K562 (cell line): ENCODE data around the gene RLN2. TPM values are rescaled to one million over a fixed set of nuclear protein-coding genes. Genes with fewer than 3 reads are reported as not detected.

Experiments
- ATAC-seq: fragments of 200-7000 bp; cut with Tn5 transposase; 3 replicates; pipeline ENCODE4 v1.9.1; 2020; ENCODE audit warnings: moderate library complexity
- BruUV-seq: library from RNA; stranded (reverse); fragments of 400-500 nt; replicated peaks from 2 replicates; lab custom pipeline; 2021; lab: Mats Ljungman, UMichigan
- CTCF ChIA-PET: fragments of 300-600 bp; formaldehyde crosslinking; extraction: SDS; loops from one replicate; lab custom pipeline; 2021; ENCODE audit warnings: low intra/inter-chr PET ratio; lab: Yijun Ruan, JAX
- POLR2A ChIA-PET: fragments of 300-600, 350-650 bp; sonication (Branson Sonifier 250); formaldehyde crosslinking; extraction: SDS; loops from one replicate; lab custom pipeline; 2021; ENCODE audit warnings: antibody characterized with exemption, inconsistent platforms; lab: Yijun Ruan, JAX
- DNase-seq, 4 experiments: peaks; one replicate each; pipeline versions ENCODE4 v3.0.0 to v3.0.0-alpha.2; 2011 to 2018; ENCODE audit warnings: low spot score in 3 of 4, mixed read lengths in 3 of 4; ENCODE audit errors: extremely low read depth in 1 of 4
- FAIRE-seq: peaks from 2 replicates; lab custom pipeline; 2011; peaks lifted over from hg19 to GRCh38; lab: Jason Lieb, UNC
- H2AFZ ChIP-seq: 2 replicates; pipeline ENCODE4 v1.6.0; 2011; ENCODE audit warnings: low read depth, low read length, control low read depth, inconsistent platforms
- H3K27ac ChIP-seq: fragments of 200-600 bp; 3 replicates; pipeline ENCODE4 v1.8.0; 2011; ENCODE audit warnings: low read depth, mild to moderate bottlenecking, control low read depth, inconsistent platforms, low read length, moderate library complexity, mixed read lengths; ENCODE audit errors: extremely low read depth
- H3K27me3 ChIP-seq, 2 experiments: fragments of 300-600 bp in 1 of 2; 2 replicates in 1 of 2; 3 replicates in 1 of 2; pipeline versions ENCODE4 v1.6.0 to v1.8.0; 2011; ENCODE audit warnings: inconsistent platforms in 2 of 2, low read length in 2 of 2, mild to moderate bottlenecking in 1 of 2, mixed read lengths in 1 of 2, moderate library complexity in 1 of 2; ENCODE audit not compliant: control insufficient read depth in 2 of 2, insufficient read depth in 2 of 2
- H3K36me3 ChIP-seq: fragments of 300-600 bp; 3 replicates; pipeline ENCODE4 v1.8.0; 2011; ENCODE audit warnings: mild to moderate bottlenecking, low read length, inconsistent platforms; ENCODE audit not compliant: control insufficient read depth, insufficient read depth
- H3K4me1 ChIP-seq, 2 experiments: fragments of 200-600 bp in 1 of 2; replicated peaks in 1 of 2; 2 replicates in 1 of 2; 3 replicates in 1 of 2; pipeline versions ENCODE4 v1.5.1 to v1.8.0; 2011; ENCODE audit warnings: inconsistent platforms in 2 of 2, low read length in 2 of 2, mild to moderate bottlenecking in 1 of 2, mixed read lengths in 1 of 2, moderate library complexity in 1 of 2; ENCODE audit not compliant: control insufficient read depth in 2 of 2, insufficient read depth in 2 of 2
- H3K4me2 ChIP-seq: 2 replicates; pipeline ENCODE4 v1.6.1; 2011; ENCODE audit warnings: low read length, control low read depth, inconsistent platforms, mixed read lengths; ENCODE audit not compliant: insufficient read depth
- H3K4me3 ChIP-seq: fragments of 200-600 bp; sonication (generic), shearing (Covaris generic); 2 replicates; pipeline ENCODE4 v1.5.1; 2016; ENCODE audit warnings: control low read depth, inconsistent platforms
- H3K79me2 ChIP-seq: fragments of 200-600 bp; 3 replicates; pipeline ENCODE4 v1.8.0; 2011; ENCODE audit warnings: low read length, inconsistent platforms; ENCODE audit not compliant: control insufficient read depth, insufficient read depth
- H3K9ac ChIP-seq, 2 experiments: 2 replicates each; pipeline versions ENCODE4 v1.6.0 to v1.6.1; 2011; ENCODE audit warnings: low read depth in 2 of 2, low read length in 2 of 2, control low read depth in 1 of 2, inconsistent platforms in 1 of 2, mild to moderate bottlenecking in 1 of 2, mixed read lengths in 1 of 2; ENCODE audit not compliant: insufficient read depth in 1 of 2
- H3K9me1 ChIP-seq: one replicate; pipeline ENCODE4 v1.6.0; 2011; ENCODE audit warnings: inconsistent platforms, mild to moderate bottlenecking, low read length, moderate library complexity; ENCODE audit not compliant: control insufficient read depth, insufficient read depth
- H3K9me3 ChIP-seq: replicated peaks from 2 replicates; pipeline ENCODE4 v1.5.1; 2011; ENCODE audit warnings: low read depth, low read length, inconsistent platforms; ENCODE audit not compliant: control insufficient read depth, insufficient read depth
- H4K20me1 ChIP-seq: replicated peaks from 2 replicates; pipeline ENCODE4 v1.6.1; 2011; ENCODE audit warnings: low read length, inconsistent platforms, mixed read lengths; ENCODE audit not compliant: control insufficient read depth, insufficient read depth
- AFF4 ChIP-seq: sonication (generic); formaldehyde crosslinking; IDR thresholded peaks from 2 replicates; pipeline ENCODE4 v1.8.0; 2023; ENCODE audit warnings: mild to moderate bottlenecking, missing genetic modification reagents
- BRD9 ChIP-seq: fragments of 450-650 bp; IDR thresholded peaks from 2 replicates; pipeline ENCODE4 v1.6.1; 2018; ENCODE audit warnings: low read depth; ENCODE audit not compliant: partially characterized antibody
- ELK1 ChIP-seq: sonication (generic); formaldehyde crosslinking; IDR thresholded peaks from 2 replicates; pipeline ENCODE4 v1.8.1; 2022; ENCODE audit warnings: missing genetic modification reagents
- ETS1 ChIP-seq: conservative IDR thresholded peaks from 2 replicates; pipeline ENCODE4 v1.6.1; 2011; ENCODE audit warnings: low read depth, mild to moderate bottlenecking, low read length; ENCODE audit not compliant: control insufficient read depth
- HNRNPH1 ChIP-seq: fragments of 200-400 bp; formaldehyde crosslinking; optimal IDR thresholded peaks from 2 replicates; pipeline ENCODE3; 2017; ENCODE audit warnings: low read depth, mild to moderate bottlenecking, low read length, moderate library complexity
- KDM4B ChIP-seq, 2 experiments: fragments of 450-650 bp in 1 of 2; sonication (generic) in 1 of 2; IDR thresholded peaks; 2 replicates each; pipeline ENCODE4 v1.6.1; 2016 to 2017; ENCODE audit warnings: borderline replicate concordance in 2 of 2, antibody characterized with exemption in 1 of 2, low read depth in 1 of 2, mild to moderate bottlenecking in 1 of 2
- MYBL2 ChIP-seq, 2 experiments: fragments of 450-650 bp in 1 of 2; sonication (generic) in 1 of 2; formaldehyde crosslinking in 1 of 2; IDR thresholded peaks; 2 replicates each; pipeline versions ENCODE4 v1.6.1 to v1.8.1; 2017 to 2022; ENCODE audit warnings: borderline replicate concordance in 1 of 2, inconsistent platforms in 1 of 2, low read depth in 1 of 2, mild to moderate bottlenecking in 1 of 2, missing genetic modification reagents in 1 of 2, moderate library complexity in 1 of 2
- NCOA6 ChIP-seq: fragments of 450-650 bp; IDR thresholded peaks from 2 replicates; pipeline ENCODE4 v1.6.1; 2017; ENCODE audit warnings: mild to moderate bottlenecking
- NELFE ChIP-seq: IDR thresholded peaks from 2 replicates; pipeline ENCODE4 v1.6.1; 2011; ENCODE audit warnings: mild to moderate bottlenecking; ENCODE audit not compliant: insufficient read depth, insufficient read length
- POLR2AphosphoS2 ChIP-seq: IDR thresholded peaks from 2 replicates; pipeline ENCODE4 v1.6.1; 2012; ENCODE audit warnings: low read length, improper control_type of control experiment
- SAP30 ChIP-seq: fragments of 200-600 bp; sonication (generic); IDR thresholded peaks from 2 replicates; pipeline ENCODE4 v1.6.1; 2012; ENCODE audit warnings: borderline replicate concordance, low read depth, mild to moderate bottlenecking, moderate library complexity, low read length, control low read depth, inconsistent platforms; ENCODE audit not compliant: insufficient read depth, poor library complexity, severe bottlenecking
- STAT5A ChIP-seq: IDR thresholded peaks from 2 replicates; pipeline ENCODE4 v1.6.1; 2012; ENCODE audit warnings: low read length, inconsistent platforms, borderline replicate concordance
- TEAD1 ChIP-seq, 2 experiments: fragments of 450-650 bp in 1 of 2; sonication (generic) in 1 of 2; formaldehyde crosslinking; IDR thresholded peaks; 2 replicates each; pipeline versions ENCODE4 v1.4.0 to v1.8.0; 2020 to 2022; ENCODE audit warnings: mild to moderate bottlenecking in 2 of 2, missing genetic modification reagents in 1 of 2
- THRB ChIP-seq: fragments of 450-650 bp; formaldehyde crosslinking; conservative IDR thresholded peaks from 2 replicates; pipeline ENCODE4 v1.4.0; 2022; ENCODE audit warnings: mild to moderate bottlenecking, missing genetic modification characterization
- ZNF239 ChIP-seq: fragments of 250-450 bp; sonication (Bioruptor Pico); IDR thresholded peaks from 2 replicates; pipeline ENCODE4 v1.4.0; 2020; ENCODE audit warnings: mild to moderate bottlenecking
- in situ Hi-C: fragments of 300-500 bp; cut with MboI; formaldehyde crosslinking; loops from 4 replicates; pipeline ENCODE4 v1.15.0; 2018; ENCODE audit warnings: inconsistent platforms, mixed read lengths
- intact Hi-C: fragments of 100-400 bp; cut with micrococcal nuclease; formaldehyde crosslinking; loops from 2 replicates; pipeline ENCODE4 v1.14.2; 2022
- polyA plus RNA-seq, 8 experiments: library from polyadenylated mRNA; depleted of rRNA in 4 of 8; stranded (reverse) in 5 of 8; unstranded in 3 of 8; fragments of >200 nt; fragmentation: Nextera tagmentation in 2 of 8; fragmentation: Illumina TruSeq in 1 of 8; extraction: Ambion mirVana in 2 of 8; extraction: Trizol in 1 of 8; gene quantifications; 2 replicates each; pipeline versions ENCODE4 v1.2.1 to v1.2.3, GENCODE V29; 2011 to 2014; ENCODE audit warnings: inconsistent platforms in 1 of 8, missing spikeins in 1 of 8
- total RNA-seq, 7 experiments: library from RNA; depleted of rRNA in 6 of 7; stranded (reverse); fragments of >200 nt in 6 of 7; fragmentation: Illumina TruSeq in 2 of 7; extraction: Trizol in 2 of 7; gene quantifications; 2 replicates each; pipeline versions ENCODE4 v1.2.1 to v1.2.3, GENCODE V29; 2011 to 2021; ENCODE audit warnings: low replicate concordance in 1 of 7

The RLN2 gene
- total and polyA plus RNA-seq, 9 of the 15 experiments (the other 6 are each of a cell fraction or from before 2014, with no cell fraction given): 0.08 to 0.17 TPM; not detected in 7

- Histone ChIP-seq H3K27me3 (no peaks in the 10 kb centered on the region), H3K4me1 (no peaks in the 10 kb centered on the region), H2AFZ (no peak overlapping the region), H3K9me3 (no peaks in the 10 kb centered on the region), H3K36me3 (no peaks in the 10 kb centered on the region), H3K9me1 (no peaks in the 10 kb centered on the region), H3K4me3 (no peak overlapping the region), H3K4me2 (no peak overlapping the region), H4K20me1 (no peaks in the 10 kb centered on the region), H3K27ac (no peak overlapping the region), H3K79me2 (no peaks in the 10 kb centered on the region), H3K9ac (no peak overlapping the region)
- FAIRE-seq (no peak), ATAC-seq (no peak), DNase-seq (no peak)
- intact Hi-C loops: no loop called here
- no TSS peak for BruUV-seq
- in situ Hi-C loops: no loop called here
- ChIA-PET POLR2A (no interaction called here), CTCF (no interaction called here)
- TF ChIP-seq AFF4 (CRISPR knock-in tag) (no peak), NELFE (no peak), THRB (CRISPR knock-in tag) (no peak), NCOA6 (no peak), STAT5A (no peak), MYBL2 (IDR thresholded peaks at IDR 0.05; ENCODE audit: low read depth) (no peak), MYBL2 (CRISPR knock-in tag; IDR thresholded peaks at IDR 0.05; ENCODE audit: borderline replicate concordance) (no peak), ETS1 (no peak), BRD9 (no peak), TEAD1 (CRISPR knock-in tag; IDR thresholded peaks at IDR 0.05) (no peak), HNRNPH1 (no peak), KDM4B (IDR thresholded peaks at IDR 0.05; ENCODE audit: borderline replicate concordance in 2 of 2, low read depth in 1 of 2) (no peak), SAP30 (no peak), ELK1 (CRISPR knock-in tag) (no peak), ZNF239 (CRISPR knock-in tag) (no peak), POLR2AphosphoS2 (no peak)
Observed at GRCh38 chr9:5286262-5286661, 18.3 kb downstream of the RLN2 start.
